ENCODE measurements around the gene GNRH2. TPM values are rescaled to one million over a fixed set of nuclear protein-coding genes. Genes with fewer than 3 reads are reported as not detected.

Gene GNRH2
- polyA plus RNA-seq, 1 of the 3 experiments (the other 2 are of a cell fraction): 0.58 TPM

- no peaks in the 10 kb centered on the region for H3K27me3 ChIP-seq (ENCODE audit: insufficient read depth)
- H3K9me2 ChIP-seq: no peaks in the 10 kb centered on the region
- no peaks in the 10 kb centered on the region for H4K20me1 ChIP-seq (ENCODE audit: insufficient read depth)
- no peak overlapping the region for H2AFZ ChIP-seq (ENCODE audit: low read depth)
- ChIA-PET POLR2A (no interaction called here), CTCF (interaction anchor here (1.3 to 1.6 kb wide), 2 partner anchors 11 to 240 kb away, joined by 3 to 4 read pairs; no protein-coding TSS in a partner anchor)
- no peak overlapping the region for H3K4me2 ChIP-seq
- TF ChIP-seq TEAD4 (IDR thresholded peaks at IDR 0.05; ENCODE audit: borderline replicate concordance, insufficient read depth): no peak
- no peak for TF ChIP-seq MEF2A (IDR thresholded peaks at IDR 0.05; ENCODE audit: borderline replicate concordance, low read depth)
- TF ChIP-seq FOXM1 (IDR thresholded peaks at IDR 0.05; ENCODE audit: low read depth): no peak
- no peak for TF ChIP-seq EZH2phosphoT487 (IDR thresholded peaks at IDR 0.05; ENCODE audit: borderline replicate concordance, low read depth)
- no peak for TF ChIP-seq NRF1 (IDR thresholded peaks at IDR 0.05; ENCODE audit: low read depth, low read length)
- no peak for TF ChIP-seq EP300 (IDR thresholded peaks at IDR 0.05; ENCODE audit: borderline replicate concordance in 1 of 2, low read depth in 1 of 2, low read length in 1 of 2)
- no peak for TF ChIP-seq REST (IDR thresholded peaks at IDR 0.05; ENCODE audit: low read depth, low read length)
- no peak for TF ChIP-seq TAF1 (IDR thresholded peaks at IDR 0.05; ENCODE audit: borderline replicate concordance, low read depth, low read length)
- TF ChIP-seq MXI1 (IDR thresholded peaks at IDR 0.05; ENCODE audit: low read depth, low read length): no peak
- TF ChIP-seq CTCF (IDR thresholded peaks at IDR 0.05): no peak
- no peak for TF ChIP-seq CHD2 (IDR thresholded peaks at IDR 0.05; ENCODE audit: low read length, partially characterized antibody)
- TF ChIP-seq MAX (IDR thresholded peaks at IDR 0.05; ENCODE audit: low read depth): no peak
- no peak for TF ChIP-seq GATA2 (CRISPR knock-in tag; IDR thresholded peaks at IDR 0.05)
- TF ChIP-seq GABPA (IDR thresholded peaks at IDR 0.05; ENCODE audit: low read depth): no peak
- no peak for TF ChIP-seq ELF1 (IDR thresholded peaks at IDR 0.05)
- TF ChIP-seq RAD21 (IDR thresholded peaks at IDR 0.05; ENCODE audit: low read length): no peak
- no peak for TF ChIP-seq NFIC (IDR thresholded peaks at IDR 0.05; ENCODE audit: borderline replicate concordance)
- no peak for TF ChIP-seq JUND (IDR thresholded peaks at IDR 0.05)
- no peak for TF ChIP-seq IRF3 (IDR thresholded peaks at IDR 0.05; ENCODE audit: low read depth, low read length)
- TF ChIP-seq USF2 (IDR thresholded peaks at IDR 0.05; ENCODE audit: borderline replicate concordance, low read depth, low read length): no peak
- no peaks in the 10 kb centered on the region for H3K4me1 ChIP-seq (ENCODE audit: control insufficient read depth in 1 of 2, insufficient read depth in 2 of 2, low read depth in 1 of 2, low read length in 1 of 2)
- peaks cover 26 to 33% of the 10 kb centered on the region in 2 experiments for H3K36me3 ChIP-seq (replicated peaks in 1 of 2; ENCODE audit: control insufficient read depth in 1 of 2, insufficient read depth in 2 of 2, low read length in 1 of 2)
- no peak overlapping the region for H3K9ac ChIP-seq
- peaks cover 3% of the 10 kb centered on the region for H3F3A ChIP-seq (replicated peaks; ENCODE audit: insufficient read depth)
- no peak for DNase-seq
- no peak overlapping the region for H3K27ac ChIP-seq (ENCODE audit: low read depth in 2 of 2, low read length in 1 of 2)
- no peaks in the 10 kb centered on the region for H3K79me2 ChIP-seq (ENCODE audit: insufficient read depth)
- H3K9me3 ChIP-seq: no peaks in the 10 kb centered on the region
- H3K4me3 ChIP-seq (ENCODE audit: low read depth in 2 of 2, low read length in 1 of 2): no peak overlapping the region
- 95% methylated on average over 2 of the region's 2 CpGs for WGBS (ENCODE audit: low lambda C conversion rate)
Observed at GRCh38 chr20:2995796-2996195, 47.6 kb upstream of the GNRH2 start.
